GM13976 (cell line): Measurements from ENCODE around the gene CHML.

Experiments
- DNase-seq: peaks from one replicate; pipeline ENCODE4 v3.0.0; 2012; ENCODE audit warnings: low spot score
- in situ Hi-C: fragments of 300-500 bp; cut with MboI; formaldehyde crosslinking; loops from one replicate; pipeline ENCODE4 v1.12.0; 2022; ENCODE audit warnings: low sequenced_read_pairs, mixed read lengths, inconsistent platforms; ENCODE audit not compliant: unreplicated experiment
- TF ChIP-seq, protein P1 (sequence below): IDR thresholded peaks from 2 replicates; pipeline ENCODE4 v1.5.1; 2012; ENCODE audit warnings: borderline replicate concordance, mild to moderate bottlenecking; ENCODE audit not compliant: insufficient read depth; ENCODE audit errors: extremely low read depth, missing control alignments, control extremely low read depth

CHML gene

DNA sequence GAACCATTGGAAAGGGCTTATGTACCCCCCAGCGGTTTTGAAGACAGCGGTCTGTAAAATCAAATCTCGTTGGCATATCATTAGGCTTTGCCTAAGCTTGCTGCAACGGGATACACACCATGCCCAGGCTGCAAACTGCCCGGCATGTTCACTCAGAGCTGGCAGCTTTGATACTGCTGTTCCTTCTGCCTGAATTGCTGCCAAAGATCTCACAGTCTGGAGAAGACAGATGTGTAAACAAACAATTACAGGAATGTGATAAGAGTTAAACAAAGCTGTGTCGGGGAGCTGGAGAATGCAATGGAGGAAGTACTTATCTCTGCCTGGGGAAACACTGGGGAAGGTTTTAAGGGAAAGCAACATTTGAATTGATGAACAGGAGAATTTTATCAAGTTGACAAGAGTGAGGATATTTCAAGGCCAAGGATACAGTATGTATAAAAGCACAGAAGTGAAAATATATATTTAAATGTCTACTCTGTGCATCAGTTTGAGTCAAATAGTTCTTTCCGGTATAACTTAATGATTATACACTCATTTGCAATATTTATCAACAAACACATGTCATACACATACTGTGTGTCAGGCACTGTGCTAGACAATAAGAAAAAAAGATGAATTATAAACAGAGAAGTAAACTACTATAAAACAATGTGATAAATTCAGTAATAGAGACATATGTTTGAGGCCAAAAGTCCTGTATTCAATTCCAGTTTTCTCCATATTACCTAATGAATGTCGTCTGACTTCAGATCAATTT, 29.9 kb downstream of the CHML start:
- in situ Hi-C loops, result loop anchor here (10.0 kb wide), 1 partner anchor 385 kb away; the partner anchor contains the start of gene MAP1LC3C

DNA sequence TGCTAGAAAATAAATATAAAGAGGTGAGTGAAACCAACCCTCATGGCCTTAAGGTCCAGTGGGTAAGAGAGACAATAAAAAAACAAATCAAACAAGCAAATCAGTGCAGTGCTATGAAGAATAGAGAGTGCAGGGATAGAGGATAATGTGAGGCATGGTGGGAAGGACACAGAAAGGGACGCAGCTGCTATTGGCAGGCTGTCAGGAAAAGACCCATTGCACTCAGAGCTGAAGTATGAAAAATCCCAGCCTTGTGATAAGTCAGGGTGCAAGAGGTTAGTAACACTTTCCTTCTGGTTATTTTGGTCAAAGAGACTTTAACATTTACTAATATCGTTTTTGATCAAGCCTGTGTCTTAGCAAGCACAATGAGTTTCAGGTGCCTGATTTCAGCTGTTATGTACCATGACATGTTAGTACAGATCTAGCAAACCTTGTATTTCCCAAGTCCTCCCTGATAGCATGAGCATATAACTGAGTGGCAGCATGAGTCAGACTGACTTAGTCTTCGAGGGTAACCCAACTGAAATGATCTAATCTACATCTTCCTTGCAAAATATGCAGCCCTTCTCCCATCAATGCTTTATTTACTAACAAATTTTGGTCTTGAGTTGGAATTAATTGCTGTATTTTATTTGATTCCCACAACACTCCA, 31.7 kb downstream of the CHML start:
- in situ Hi-C loops, result no loop called here
- TF ChIP-seq, protein P1, sequence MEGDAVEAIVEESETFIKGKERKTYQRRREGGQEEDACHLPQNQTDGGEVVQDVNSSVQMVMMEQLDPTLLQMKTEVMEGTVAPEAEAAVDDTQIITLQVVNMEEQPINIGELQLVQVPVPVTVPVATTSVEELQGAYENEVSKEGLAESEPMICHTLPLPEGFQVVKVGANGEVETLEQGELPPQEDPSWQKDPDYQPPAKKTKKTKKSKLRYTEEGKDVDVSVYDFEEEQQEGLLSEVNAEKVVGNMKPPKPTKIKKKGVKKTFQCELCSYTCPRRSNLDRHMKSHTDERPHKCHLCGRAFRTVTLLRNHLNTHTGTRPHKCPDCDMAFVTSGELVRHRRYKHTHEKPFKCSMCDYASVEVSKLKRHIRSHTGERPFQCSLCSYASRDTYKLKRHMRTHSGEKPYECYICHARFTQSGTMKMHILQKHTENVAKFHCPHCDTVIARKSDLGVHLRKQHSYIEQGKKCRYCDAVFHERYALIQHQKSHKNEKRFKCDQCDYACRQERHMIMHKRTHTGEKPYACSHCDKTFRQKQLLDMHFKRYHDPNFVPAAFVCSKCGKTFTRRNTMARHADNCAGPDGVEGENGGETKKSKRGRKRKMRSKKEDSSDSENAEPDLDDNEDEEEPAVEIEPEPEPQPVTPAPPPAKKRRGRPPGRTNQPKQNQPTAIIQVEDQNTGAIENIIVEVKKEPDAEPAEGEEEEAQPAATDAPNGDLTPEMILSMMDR, result no peak

More for the DNA sequence above, 29.9 kb downstream of the CHML start:
- TF ChIP-seq, protein P1, result no peak
- no peak for DNase-seq

DNA sequence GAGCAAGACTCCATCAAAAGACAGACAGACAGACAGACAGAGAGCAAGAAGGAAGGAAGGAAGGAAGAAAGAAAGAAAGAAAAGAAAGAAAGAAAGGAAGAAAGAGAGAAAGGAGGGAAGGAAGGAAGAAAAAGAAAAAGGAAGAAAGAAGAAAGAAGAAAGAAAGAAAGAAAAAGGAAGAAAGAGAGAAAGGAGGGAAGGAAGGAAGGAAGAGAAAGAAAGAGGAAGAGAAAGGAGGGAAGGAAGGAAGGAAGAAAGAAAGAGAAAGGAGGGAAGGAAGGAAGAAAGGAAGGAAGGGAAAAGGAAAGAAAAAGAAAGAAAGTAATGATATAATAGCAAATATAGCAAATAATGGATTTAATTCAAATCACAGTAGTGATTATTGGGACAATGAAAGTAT, 32.7 kb downstream of the CHML start:
- DNase-seq, result no peak
- TF ChIP-seq, protein P1, result no peak
- in situ Hi-C loops, result no loop called here

More for the DNA sequence above, 31.7 kb downstream of the CHML start:
- DNase-seq, result no peak

DNA sequence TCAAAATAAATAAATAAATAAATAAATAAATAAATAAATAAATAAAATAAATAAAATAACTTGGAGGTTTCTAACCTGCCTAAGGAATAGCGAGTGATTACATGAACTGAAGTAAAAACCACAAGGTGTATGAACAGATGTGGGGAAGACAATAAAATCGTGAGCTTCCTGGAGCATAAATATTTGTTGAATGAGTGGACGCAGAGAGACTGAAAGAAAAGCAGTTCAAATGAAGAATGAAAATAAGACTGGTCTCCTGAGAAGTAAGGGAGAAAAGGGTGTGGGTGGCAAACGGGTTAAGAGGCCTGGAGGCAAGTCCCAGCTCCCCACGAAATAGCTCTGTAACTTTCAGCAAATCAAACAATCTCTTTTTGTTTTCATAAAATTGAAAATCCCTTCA, 33.6 kb downstream of the CHML start:
- in situ Hi-C loops, result no loop called here

DNA sequence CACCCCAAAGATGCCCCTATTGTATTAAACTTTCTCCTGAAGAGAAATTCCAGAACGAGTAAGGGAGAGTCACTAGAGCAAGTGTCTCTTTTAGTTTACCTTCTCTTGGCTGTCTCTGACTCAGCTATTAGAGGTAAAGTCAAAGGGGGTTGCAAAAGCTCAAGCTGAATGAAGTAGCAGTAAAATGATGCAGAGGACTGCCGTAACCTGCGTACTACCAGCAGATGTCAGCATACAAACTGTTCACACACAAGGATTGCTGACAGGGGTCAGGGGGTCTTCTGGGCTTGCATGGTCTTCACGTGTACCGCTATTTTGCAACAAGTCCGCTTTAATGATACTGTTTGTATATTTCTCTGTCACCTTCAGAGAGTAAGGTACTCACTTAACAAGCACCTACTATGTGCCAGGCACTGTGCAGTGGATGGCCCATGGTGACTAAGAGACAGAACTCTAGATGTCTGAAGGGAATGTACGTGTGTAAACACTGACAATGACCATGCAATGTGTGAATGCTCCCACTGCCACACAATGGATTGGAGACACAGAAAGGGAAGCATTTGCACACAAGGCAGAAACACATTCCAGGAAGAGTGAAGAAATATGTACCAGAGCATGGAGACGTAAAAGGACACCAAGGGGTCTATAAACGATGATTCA, 34.9 kb downstream of the CHML start:
- TF ChIP-seq, protein P1, result no peak
- in situ Hi-C loops, result no loop called here
- no peak for DNase-seq

More for the DNA sequence above, 33.6 kb downstream of the CHML start:
- DNase-seq, result no peak
- TF ChIP-seq, protein P1, result no peak

DNA sequence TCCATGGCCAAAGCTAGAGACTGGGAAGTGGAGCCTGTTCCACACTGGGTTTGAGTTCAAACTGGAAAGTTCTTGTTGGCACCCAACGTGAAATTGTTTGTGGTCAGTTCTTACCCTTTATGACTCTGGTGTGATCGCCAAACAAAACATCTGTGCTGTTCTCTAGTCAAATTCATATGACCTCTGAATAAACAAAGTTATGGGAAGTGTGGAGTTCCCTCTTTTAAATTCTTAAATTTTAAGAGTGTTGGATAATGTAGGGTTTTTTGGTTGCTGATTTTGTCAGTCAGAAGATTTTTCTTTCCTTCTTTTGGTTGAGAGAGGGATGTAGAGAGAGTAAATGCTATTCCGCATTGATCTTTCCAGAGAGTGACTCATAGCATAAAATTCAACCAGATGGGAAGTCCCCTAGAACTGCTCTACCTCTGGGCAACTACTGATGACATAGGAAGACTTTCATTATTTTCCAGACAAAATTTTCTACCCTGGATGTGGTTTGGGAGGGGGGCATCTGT, 36.4 kb downstream of the CHML start:
- in situ Hi-C loops, result no loop called here
- DNase-seq, result no peak
- TF ChIP-seq, protein P1, result no peak
